GM21576 (cell line): Measurements from ENCODE around the gene ADAMTS5.

Experiments
- ATAC-seq: cut with Tn5 transposase; IDR thresholded peaks from one replicate; pipeline ENCODE4 v1.9.1; 2021; ENCODE audit warnings: mild to moderate bottlenecking, moderate library complexity; ENCODE audit not compliant: unreplicated experiment

Gene ADAMTS5

DNA sequence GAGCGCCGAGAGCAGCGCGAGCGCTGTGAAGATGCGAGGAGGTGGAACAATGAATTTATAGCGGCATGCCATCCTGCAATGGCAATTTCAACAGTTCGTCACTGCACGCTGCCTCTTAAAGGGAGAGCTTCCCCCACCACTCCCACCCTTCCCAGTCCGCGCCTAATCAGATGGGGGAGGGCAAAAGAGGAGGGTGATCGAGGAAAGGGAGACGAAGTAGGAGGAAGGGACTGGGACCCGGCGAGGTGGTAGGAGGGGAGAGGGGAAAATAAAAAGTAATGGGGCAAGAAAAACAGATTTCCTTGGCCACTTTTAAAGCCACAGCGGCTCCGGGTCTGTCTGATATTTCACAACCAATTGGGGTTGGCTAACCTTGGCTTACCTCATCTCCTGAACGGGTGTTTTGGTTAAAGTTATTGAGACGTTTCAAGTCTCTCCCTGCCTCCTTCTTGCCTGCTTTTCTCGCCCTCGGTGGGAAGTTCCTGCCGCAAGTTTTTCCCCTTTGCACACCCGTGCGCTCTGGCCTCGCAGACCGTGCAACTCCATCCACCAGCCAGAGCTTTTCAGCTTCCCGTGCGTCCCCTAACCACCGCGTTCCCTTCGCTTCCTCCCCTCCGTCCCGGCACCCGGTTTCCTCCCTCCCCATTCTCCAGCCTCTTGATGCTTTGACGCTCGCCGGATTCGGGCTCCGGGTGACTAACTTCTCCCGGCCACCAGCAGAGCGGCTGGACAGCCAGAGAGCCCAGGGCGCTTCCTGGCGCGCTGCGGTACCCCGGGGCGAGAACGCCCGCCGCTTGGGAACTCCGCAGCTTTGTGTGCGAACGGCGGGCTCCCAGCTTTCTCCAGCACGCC, at the start of gene ADAMTS5:
TSS of gene ADAMTS5 (minus strand) at position 27 of the 852 bp plus-strand sequence. CDS start 697 bp downstream, outside the sequence.
- no peak for ATAC-seq

DNA sequence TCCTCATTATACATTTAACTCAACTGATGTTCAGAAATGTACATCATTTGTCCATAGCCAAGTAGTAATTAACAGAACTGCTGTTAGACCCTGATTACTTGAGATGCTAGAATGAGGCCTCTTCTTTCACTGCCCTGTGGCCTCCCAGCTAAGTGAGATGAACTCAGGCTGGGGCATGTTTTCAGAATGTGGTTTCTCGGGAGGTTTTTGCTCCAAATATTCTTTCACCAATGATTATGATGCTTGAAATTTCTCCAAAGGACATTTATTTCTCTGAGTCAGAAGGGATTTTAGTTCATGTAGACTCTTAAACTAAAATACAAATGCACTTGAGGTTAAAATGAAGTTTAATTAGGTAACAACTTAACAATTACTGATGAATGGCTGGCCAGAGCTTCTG, 34.6 kb upstream of the ADAMTS5 start:
- no peak for ATAC-seq

DNA sequence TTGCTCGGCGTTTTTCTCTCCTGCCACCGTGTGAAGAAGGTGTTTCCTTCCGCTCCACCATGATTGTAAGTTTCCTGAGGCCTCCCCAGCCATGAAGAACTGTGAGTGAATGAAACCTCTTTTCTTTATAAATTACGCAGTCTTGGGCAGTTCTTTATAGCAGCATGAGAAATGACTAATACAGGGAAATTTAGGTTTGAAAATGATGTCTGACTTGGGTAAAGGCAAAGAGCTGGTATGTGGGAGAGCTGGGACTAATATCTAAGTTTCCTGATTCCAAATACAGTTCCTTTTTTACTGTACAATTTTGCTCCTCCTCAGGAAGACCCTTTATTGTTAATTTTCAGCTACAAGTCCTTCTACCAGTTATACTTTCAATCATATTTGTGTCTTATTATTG, 16.7 kb upstream of the ADAMTS5 start:
- no peak for ATAC-seq

DNA sequence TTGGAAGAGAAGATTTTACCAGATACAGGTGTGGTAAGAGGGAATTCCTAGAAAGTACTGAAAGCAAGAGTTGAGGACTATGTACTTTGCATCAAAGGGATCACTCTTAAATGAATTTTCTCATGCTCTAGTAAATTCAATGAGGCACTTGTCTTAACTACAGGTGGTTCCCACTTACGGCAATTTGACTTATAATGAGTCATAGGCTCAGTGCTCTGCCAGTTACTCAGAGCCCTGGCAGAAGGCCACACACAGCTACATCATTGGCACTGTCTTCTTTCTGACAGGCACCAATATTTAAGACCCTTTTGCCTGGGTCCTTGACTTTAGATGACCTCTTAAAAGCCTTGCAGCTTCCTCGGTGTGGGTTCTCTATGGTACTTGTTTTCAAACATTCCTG, 15.9 kb upstream of the ADAMTS5 start:
- ATAC-seq = no peak

DNA sequence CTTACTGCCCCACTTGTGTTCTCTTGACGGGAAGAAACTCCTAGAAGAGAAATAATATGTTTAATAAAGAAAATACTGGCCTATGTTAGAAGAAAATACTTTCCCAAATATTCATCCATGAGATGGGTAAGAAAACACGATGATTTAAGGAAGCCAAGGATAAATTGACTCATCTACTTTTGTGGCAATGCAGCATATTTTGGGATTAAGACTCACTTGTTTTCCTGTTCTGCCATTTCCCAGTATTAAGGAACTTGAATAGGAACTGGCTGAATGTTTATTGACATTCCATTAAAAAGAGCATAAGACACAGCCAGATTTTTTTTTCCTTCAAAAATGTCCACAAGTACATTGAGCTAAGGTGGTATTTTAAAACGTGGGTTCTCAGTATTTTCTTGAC, 10.9 kb upstream of the ADAMTS5 start:
- no peak for ATAC-seq

DNA sequence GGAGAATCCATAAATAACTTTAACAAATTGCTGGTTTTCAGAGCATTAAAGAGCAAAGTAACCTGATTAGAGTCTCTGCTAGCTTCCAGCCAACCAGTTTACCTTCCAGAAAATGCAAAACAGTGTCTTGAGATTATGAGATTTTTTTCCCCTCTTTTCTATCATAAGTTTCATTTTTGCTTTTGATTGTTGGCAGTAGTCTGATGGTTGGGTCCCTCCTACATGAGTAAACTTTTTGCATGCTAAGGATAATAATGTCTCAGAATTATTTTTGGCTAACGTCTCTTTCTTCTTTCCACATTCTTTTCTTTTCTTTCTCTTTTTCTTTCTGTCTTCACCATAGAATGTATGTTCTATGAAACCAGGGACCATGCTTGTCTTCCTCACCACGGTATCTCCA, 6.3 kb upstream of the ADAMTS5 start:
- no peak for ATAC-seq

DNA sequence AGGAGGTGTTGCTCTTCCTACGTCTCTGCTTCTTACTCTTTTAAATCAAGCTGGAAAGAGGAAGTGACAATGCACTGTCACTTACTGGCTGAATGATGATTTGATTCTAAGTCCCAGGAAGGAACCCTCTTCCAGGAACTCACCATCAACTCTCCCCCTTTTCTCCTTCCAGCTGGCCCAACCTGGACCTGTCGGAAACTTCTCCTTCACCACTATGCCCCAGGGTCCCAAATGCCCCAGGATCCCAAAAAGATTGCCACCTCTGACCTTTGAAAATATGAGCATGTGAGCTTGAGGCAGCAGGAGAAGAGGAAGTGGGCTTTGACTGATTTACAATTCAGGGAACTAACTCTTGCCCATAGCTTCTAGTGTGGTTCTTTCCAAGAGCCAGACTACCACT, 5.3 kb upstream of the ADAMTS5 start:
- ATAC-seq = no peak

DNA sequence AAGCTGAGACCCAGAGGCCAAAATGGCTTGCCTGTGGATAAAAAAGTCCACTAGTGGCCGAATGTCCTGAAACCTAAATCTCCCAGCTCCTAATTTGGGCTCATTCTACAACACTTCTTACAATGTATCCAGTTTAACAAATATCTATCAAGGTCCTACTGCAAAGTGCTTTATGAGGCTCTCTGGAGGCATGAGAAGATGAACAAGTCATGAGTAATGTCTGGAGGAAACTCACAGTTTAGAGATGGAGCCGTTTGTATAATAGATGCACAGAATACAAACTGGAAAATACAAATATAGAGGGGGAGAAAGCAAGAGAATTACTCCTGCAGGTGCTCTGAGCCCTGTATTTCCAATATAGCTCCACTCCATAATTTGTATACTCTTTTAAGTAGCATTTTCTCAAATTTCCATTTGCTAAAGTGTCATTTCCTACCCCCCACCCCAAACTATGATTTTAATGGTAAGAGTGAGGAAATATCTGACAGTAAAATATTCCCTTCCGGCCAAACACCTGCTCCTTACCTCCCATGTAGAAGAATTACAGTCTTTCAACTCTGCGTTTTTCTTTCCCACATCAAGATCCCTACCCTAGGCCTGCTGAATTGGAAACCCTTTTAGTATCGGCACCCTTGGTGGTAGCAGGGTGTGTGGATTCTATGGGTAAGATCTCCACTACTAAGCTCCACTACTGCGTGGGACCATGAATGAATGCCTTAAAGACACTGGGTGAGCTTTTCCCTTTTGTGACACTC, 3.3 kb upstream of the ADAMTS5 start:
- no peak for ATAC-seq

DNA sequence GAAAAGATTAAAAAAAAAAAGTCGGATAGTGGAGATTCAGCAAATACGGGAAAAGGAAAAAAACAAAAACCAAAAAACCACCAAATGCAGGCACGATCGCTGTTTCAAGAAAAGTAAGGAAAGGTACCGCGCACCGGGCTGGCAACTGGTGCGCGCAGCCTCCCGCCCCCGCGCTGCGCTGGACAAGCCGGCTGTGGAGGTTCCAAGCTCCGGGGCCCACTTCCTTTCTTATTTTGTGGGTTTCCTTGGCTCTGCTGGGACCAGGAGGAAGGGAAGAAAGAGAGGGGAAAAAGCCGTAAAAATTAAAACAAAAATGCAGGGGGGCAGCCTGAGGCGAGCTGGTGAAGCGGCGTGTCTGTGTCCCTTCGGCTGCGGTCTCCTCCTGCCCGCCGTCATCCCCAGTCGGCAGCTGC, 233 bp downstream of the ADAMTS5 start:
- ATAC-seq = no peak

DNA sequence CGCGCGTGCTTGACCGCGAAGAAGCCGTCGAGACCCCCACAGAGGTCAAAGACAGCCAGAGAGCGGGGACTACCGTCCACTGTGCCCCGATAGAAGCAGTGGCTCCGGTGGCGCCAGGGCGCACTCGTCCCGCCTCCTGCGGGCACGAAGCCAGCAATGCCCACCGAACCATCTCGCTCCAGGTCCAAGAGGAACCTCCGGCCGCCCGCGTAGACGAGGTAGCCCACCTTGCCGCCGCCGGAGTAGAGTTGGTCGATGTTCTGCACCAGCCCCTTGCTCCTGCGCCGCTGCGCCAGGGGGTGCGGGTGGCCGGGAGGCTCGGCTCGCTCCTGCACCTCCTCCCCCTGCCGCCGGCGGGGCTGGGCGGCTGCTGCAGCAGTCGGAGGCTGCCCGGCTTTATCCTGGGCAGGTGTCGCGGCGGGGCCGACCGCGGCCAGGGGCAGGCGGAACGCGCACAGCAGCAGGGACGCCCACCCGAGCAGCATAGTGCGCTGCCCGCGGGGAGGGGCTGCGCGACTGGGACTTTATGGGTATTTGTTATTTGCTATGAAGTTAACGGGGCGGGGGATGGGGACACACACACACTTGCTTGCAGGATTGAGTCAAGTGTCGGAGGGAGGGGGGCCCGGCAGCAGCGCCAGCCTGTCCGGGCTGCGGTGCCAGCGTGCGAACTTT, 844 bp downstream of the ADAMTS5 start:
- no peak for ATAC-seq

DNA sequence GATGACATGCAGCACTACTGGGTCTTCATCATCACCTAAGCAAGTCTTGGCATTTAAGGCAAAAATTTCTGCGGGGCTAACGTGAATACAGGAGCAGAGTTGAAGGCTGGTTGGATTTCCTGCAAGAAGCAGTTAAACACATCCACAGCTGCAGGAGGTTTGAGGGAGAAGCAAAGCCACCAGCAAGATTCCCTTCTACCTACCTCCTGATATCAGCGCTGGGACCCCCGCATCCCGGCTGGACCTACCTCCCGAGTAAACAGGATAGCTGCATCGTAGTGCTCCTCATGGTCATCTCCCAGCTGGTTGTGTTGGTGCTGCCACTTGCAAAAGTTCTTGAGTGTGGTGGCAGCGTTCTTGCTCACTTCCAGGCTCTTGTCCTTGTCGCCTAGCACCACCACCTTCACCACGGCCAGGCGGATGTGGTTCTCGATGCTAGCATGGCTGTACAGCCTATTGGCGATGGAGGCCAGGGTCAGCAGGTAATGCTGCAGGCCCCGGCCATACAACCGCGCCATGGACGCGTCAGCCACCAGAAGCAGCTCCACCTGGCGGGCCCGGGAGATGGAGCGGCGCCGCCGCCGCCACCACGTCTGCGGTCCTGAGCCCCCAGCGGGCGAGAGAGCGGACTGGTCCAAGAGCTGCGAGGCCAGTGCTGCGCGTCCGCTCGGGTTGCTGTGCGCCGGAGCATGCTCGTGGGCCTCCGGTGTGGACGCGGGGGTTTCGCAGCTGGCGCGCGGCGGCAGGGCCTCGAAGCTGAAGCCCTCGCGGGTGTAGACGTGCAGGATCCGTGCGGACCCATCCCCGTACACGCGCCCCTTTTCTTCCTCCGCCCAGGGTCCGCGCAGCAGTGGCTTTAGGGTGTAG, 1.6 kb downstream of the ADAMTS5 start:
- ATAC-seq = no peak

GRCh38 chr21:26964170-26964778, 2.6 kb downstream of the ADAMTS5 start:
- no peak for ATAC-seq

- ATAC-seq = no peak
Observed at GRCh38 chr21:26962621-26963181, 4.2 kb downstream of the ADAMTS5 start.

DNA sequence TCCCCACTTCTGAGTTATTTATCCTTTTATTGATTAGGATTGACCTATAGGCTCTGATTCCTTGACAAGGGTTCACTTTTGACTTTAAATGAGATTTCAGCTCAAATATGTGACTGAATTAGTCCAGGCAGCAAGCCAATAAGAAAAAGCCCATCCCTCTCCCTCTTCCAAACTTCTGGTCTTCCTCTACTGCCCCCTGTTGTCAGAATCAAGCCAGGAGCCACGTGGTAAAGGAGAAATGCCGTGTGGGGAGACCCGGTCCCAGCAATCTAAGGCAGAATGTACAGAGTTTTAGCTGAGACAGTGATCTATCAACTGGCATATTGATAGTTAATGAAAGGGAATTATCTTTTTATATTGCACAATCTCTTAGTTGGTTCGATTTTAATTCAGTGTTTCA, 5.2 kb downstream of the ADAMTS5 start:
- no peak for ATAC-seq

DNA sequence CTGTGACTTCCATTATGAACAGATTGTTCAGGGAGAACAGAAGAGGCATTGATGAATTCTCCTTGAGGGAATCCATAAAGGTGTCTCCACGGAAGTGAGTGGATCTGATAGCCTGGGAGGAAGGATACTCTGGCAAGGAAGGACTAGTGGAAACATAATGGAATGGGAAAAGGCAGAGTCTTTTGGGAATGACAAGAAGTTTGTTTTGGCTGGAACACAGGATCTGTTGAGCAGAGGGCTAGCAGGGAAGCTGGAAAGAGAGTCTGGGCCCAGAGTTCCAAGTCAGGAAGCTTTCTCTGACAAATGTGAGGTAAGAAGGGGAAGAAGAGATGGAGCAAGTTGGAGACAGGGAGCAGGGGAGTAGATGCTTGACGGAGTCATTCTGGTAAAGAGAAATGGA, 8.1 kb downstream of the ADAMTS5 start:
- ATAC-seq = no peak

GRCh38 chr21:26956813-26957212, 10.1 kb downstream of the ADAMTS5 start:
- no peak for ATAC-seq

DNA sequence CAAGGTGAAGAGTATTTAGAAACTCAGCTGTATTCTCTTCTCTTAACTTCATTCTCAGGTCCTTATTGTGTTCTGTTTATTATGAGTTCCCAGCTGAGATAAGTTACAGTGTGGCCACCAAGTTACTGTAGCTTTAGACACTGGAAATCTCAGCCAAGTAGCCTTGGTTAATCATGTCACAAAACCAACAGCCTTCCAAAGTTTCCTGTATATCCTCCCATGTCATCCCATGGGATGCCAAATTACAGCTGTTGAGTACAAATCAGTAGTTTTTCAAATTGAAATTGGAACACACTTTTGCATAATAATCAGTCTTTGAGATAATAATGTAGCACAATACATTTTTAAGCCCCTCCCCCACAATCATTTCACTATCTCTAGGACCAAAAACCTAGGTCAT, 10.7 kb downstream of the ADAMTS5 start:
- no peak for ATAC-seq

- ATAC-seq = no peak
Observed at GRCh38 chr21:26954662-26955121, 12.2 kb downstream of the ADAMTS5 start.

- ATAC-seq = no peak
Observed at GRCh38 chr21:26952374-26953066, 14.4 kb downstream of the ADAMTS5 start.
